IPS-NIHi7 (cell line): Measurements from ENCODE around the gene MYOCOS.
A peak's percentile ranks its signal among the peaks of the same experiment; 100 is the strongest.
"Not testable (repeated sequence)": the region's sequence is repeated elsewhere in the genome, so short reads cannot be mapped to it uniquely, and the experiment has no call there.

Experiments
- DNase-seq: peaks from one replicate; pipeline ENCODE4 v3.0.0; 2012; ENCODE audit warnings: mixed read lengths; ENCODE audit errors: extremely low spot score

MYOCOS gene

GRCh38 chr1:171625225-171625624, 3.2 kb downstream of the MYOCOS start:
- DNase-seq: no peak

GRCh38 chr1:171627020-171627419, 5.0 kb downstream of the MYOCOS start:
- DNase-seq: no peak

- DNase-seq: no peak
Observed at GRCh38 chr1:171628225-171628624, 6.2 kb downstream of the MYOCOS start.

- DNase-seq: no peak
Observed at GRCh38 chr1:171635661-171636060, 13.6 kb downstream of the MYOCOS start.

GRCh38 chr1:171636141-171636540, 14.1 kb downstream of the MYOCOS start:
- DNase-seq: peak; percentile 55

GRCh38 chr1:171637928-171638576, 16.0 kb downstream of the MYOCOS start:
- no peak for DNase-seq

GRCh38 chr1:171640225-171640624, 18.2 kb downstream of the MYOCOS start:
- DNase-seq: no peak

GRCh38 chr1:171641076-171641864, 19.2 kb downstream of the MYOCOS start:
- DNase-seq: peak; percentile 63

- no peak for DNase-seq
Observed at GRCh38 chr1:171642197-171642596, 20.2 kb downstream of the MYOCOS start.

GRCh38 chr1:171643156-171643555, 21.1 kb downstream of the MYOCOS start:
- no peak for DNase-seq

GRCh38 chr1:171644805-171645483, 22.9 kb downstream of the MYOCOS start:
- DNase-seq: peak; percentile 76

- DNase-seq: no peak
Observed at GRCh38 chr1:171645553-171646248, 23.7 kb downstream of the MYOCOS start.

GRCh38 chr1:171646249-171646560, 24.2 kb downstream of the MYOCOS start:
- no peak for DNase-seq

GRCh38 chr1:171652234-171652822, 30.3 kb downstream of the MYOCOS start, which contains the start of gene MYOC:
TSS of gene MYOC (minus strand) at chr1:171652688. CDS start at chr1:171652611, 77 bp downstream.
- DNase-seq: no peak

GRCh38 chr1:171653796-171654195, 31.8 kb downstream of the MYOCOS start:
- no peak for DNase-seq

- DNase-seq: no peak
Observed at GRCh38 chr1:171654201-171654941, 32.3 kb downstream of the MYOCOS start.

GRCh38 chr1:171654942-171655745, 33.1 kb downstream of the MYOCOS start:
- peak; percentile 85 for DNase-seq

- no peak for DNase-seq
Observed at GRCh38 chr1:171655746-171656116, 33.7 kb downstream of the MYOCOS start.

- DNase-seq: not testable (repeated sequence)
Observed at GRCh38 chr1:171656206-171656605, 34.2 kb downstream of the MYOCOS start.

- DNase-seq: no peak
Observed at GRCh38 chr1:171661076-171661650, 39.1 kb downstream of the MYOCOS start.
